ENCODE data around the gene TAS1R3. TPM values are rescaled to one million over a fixed set of nuclear protein-coding genes. Genes with fewer than 3 reads are reported as not detected.

Gene TAS1R3
- total RNA-seq, 1 experiment from 2014 or later: 0.31 TPM

GRCh38 chr1:1319646-1319941 lies 11.5 kb upstream of the TAS1R3 start:
- ATAC-seq (no peak), DNase-seq (ENCODE audit: low read depth, low spot score) (no peak)
- intact Hi-C loops (cut with micrococcal nuclease; ENCODE audit: unreplicated experiment) (no loop called here), in situ Hi-C loops (cut with HindIII; ENCODE audit: low pct_unique_long_range_greater_than_20kb, low sequenced_read_pairs) (no loop called here)
- Histone ChIP-seq H3K9me3 (ENCODE audit: control insufficient read depth, insufficient read depth, low read depth, low read length) (no peaks in the 10 kb centered on the region), H3K36me3 (ENCODE audit: control insufficient read depth, insufficient read depth, low read length) (no peaks in the 10 kb centered on the region; the same call in 1 of the 2 replicates), H3K4me1 (ENCODE audit: control insufficient read depth, insufficient read depth, low read length) (peaks cover 38% of the 10 kb centered on the region), H3K27me3 (ENCODE audit: control insufficient read depth, insufficient read depth, low read length) (no peaks in the 10 kb centered on the region), H3K4me3 (ENCODE audit: low read depth in 2 of 2, low read length in 2 of 2) (no peak overlapping the region), H3K27ac (ENCODE audit: low read length) (no peak overlapping the region)
- TF ChIP-seq CTCF (IDR thresholded peaks at IDR 0.05) (no peak), REST (IDR thresholded peaks at IDR 0.05; ENCODE audit: insufficient read depth in 1 of 2, low read depth in 2 of 2, low read length in 1 of 2) (no peak), SIN3A (IDR thresholded peaks at IDR 0.05; ENCODE audit: borderline replicate concordance, insufficient read depth, low read depth, low read length) (no peak), POLR2AphosphoS5 (IDR thresholded peaks at IDR 0.05; ENCODE audit: low read depth, low read length) (no peak), TCF7L2 (IDR thresholded peaks at IDR 0.05; ENCODE audit: low read depth, low read length) (no peak)
- ChIA-PET CTCF (no interaction called here), POLR2A (no interaction called here)
- no TSS peak for BruUV-seq (replicated peaks)

- DNase-seq (ENCODE audit: low read depth, low spot score) (no peak), ATAC-seq (no peak)
- Histone ChIP-seq H3K4me1 (ENCODE audit: control insufficient read depth, insufficient read depth, low read length) (peaks cover 42% of the 10 kb centered on the region), H3K27me3 (ENCODE audit: control insufficient read depth, insufficient read depth, low read length) (no peaks in the 10 kb centered on the region), H3K36me3 (ENCODE audit: control insufficient read depth, insufficient read depth, low read length) (no peaks in the 10 kb centered on the region; the same call in none of the 2 replicates), H3K9me3 (ENCODE audit: control insufficient read depth, insufficient read depth, low read depth, low read length) (no peaks in the 10 kb centered on the region), H3K27ac (ENCODE audit: low read length) (no peak overlapping the region), H3K4me3 (ENCODE audit: low read depth in 2 of 2, low read length in 2 of 2) (no peak overlapping the region)
- no TSS peak for BruUV-seq (replicated peaks)
- no peak for TF ChIP-seq POLR2AphosphoS5 (IDR thresholded peaks at IDR 0.05; ENCODE audit: low read depth, low read length)
- no peak for TF ChIP-seq CTCF (IDR thresholded peaks at IDR 0.05)
- no peak for TF ChIP-seq TCF7L2 (IDR thresholded peaks at IDR 0.05; ENCODE audit: low read depth, low read length)
- TF ChIP-seq REST (IDR thresholded peaks at IDR 0.05; ENCODE audit: insufficient read depth in 1 of 2, low read depth in 2 of 2, low read length in 1 of 2): no peak
- no peak for TF ChIP-seq SIN3A (IDR thresholded peaks at IDR 0.05; ENCODE audit: borderline replicate concordance, insufficient read depth, low read depth, low read length)
- ChIA-PET CTCF (no interaction called here), POLR2A (no interaction called here)
- intact Hi-C loops (cut with micrococcal nuclease; ENCODE audit: unreplicated experiment) (no loop called here), in situ Hi-C loops (cut with HindIII; ENCODE audit: low pct_unique_long_range_greater_than_20kb, low sequenced_read_pairs) (no loop called here)
Measured at GRCh38 chr1:1320666-1321448, 10.2 kb upstream of the TAS1R3 start.
